Stimulated activated CD8-positive, alpha-beta memory T cell treated with anti-CD3 and anti-CD28 coated beads, Interleukin-15, amount 100 ng/mL, for 48 hours (primary cell): ENCODE results near the gene DNAJC7.

Experiments used
- DNase-seq, 2 donors: peaks; one replicate each; pipeline ENCODE4 v3.0.0-alpha.2; 2020; ENCODE audit warnings: low read depth in 2 of 2

Gene DNAJC7

GRCh38 chr17:41975099-41976083 is 41.8 kb downstream of the DNAJC7 start:
- no peak for DNase-seq

- DNase-seq: no peak
These were observed 42.6 kb downstream of the DNAJC7 start for GRCh38 chr17:41974658-41975057.

GRCh38 chr17:41974031-41974430 is 43.2 kb downstream of the DNAJC7 start:
- no peak for DNase-seq

GRCh38 chr17:41973408-41973811 is 43.8 kb downstream of the DNAJC7 start:
- DNase-seq: no peak

GRCh38 chr17:41972571-41973407 is 44.5 kb downstream of the DNAJC7 start:
- no peak for DNase-seq

GRCh38 chr17:41971721-41972523 is 45.3 kb downstream of the DNAJC7 start:
- DNase-seq: no peak

GRCh38 chr17:41970901-41971331 is 46.3 kb downstream of the DNAJC7 start:
- DNase-seq: no peak

- DNase-seq: no peak
These were observed 48.6 kb downstream of the DNAJC7 start for GRCh38 chr17:41968676-41969075.

- no peak for DNase-seq
These were observed 49.2 kb downstream of the DNAJC7 start for GRCh38 chr17:41967921-41968578.

- DNase-seq: no peak
These were observed 49.9 kb downstream of the DNAJC7 start for GRCh38 chr17:41967141-41967920.

- peak; percentile 87 to 89 for DNase-seq
These were observed 50.6 kb downstream of the DNAJC7 start, which contains the start of gene CNP for GRCh38 chr17:41966463-41967140. CNP (plus strand) TSS chr17:41966795; CDS start chr17:41966885, 90 bp downstream.

GRCh38 chr17:41965694-41966462 is 51.4 kb downstream of the DNAJC7 start:
- peak; percentile 37 to 60 for DNase-seq

- peak; percentile 42 to 56 for DNase-seq
These were observed 54.3 kb downstream of the DNAJC7 start for GRCh38 chr17:41962768-41963434.

- DNase-seq: no peak
These were observed 55.1 kb downstream of the DNAJC7 start for GRCh38 chr17:41962111-41962510.

- DNase-seq: no peak
These were observed 57.7 kb downstream of the DNAJC7 start for GRCh38 chr17:41959336-41960095.

GRCh38 chr17:41959030-41959335 is 58.3 kb downstream of the DNAJC7 start:
- DNase-seq: no peak

GRCh38 chr17:41957869-41958439 is 59.3 kb downstream of the DNAJC7 start:
- DNase-seq: no peak
